ENCODE measurements around the gene GADD45A.

GADD45A gene

GRCh38 chr1:67648582-67649326 is 36.2 kb upstream of the GADD45A start:
- no peak for TF ChIP-seq CTCF (IDR thresholded peaks at IDR 0.05; ENCODE audit: insufficient read depth, low read length, poor library complexity, severe bottlenecking)
- TF ChIP-seq EZH2phosphoT487 (conservative IDR thresholded peaks at IDR 0.05; ENCODE audit: low read length) = no peak
- H3K36me3 ChIP-seq (ENCODE audit: low read length) = no peaks in the 10 kb centered on the region
- no peak overlapping the region for H2AFZ ChIP-seq (ENCODE audit: low read depth, low read length, severe bottlenecking)

DNA sequence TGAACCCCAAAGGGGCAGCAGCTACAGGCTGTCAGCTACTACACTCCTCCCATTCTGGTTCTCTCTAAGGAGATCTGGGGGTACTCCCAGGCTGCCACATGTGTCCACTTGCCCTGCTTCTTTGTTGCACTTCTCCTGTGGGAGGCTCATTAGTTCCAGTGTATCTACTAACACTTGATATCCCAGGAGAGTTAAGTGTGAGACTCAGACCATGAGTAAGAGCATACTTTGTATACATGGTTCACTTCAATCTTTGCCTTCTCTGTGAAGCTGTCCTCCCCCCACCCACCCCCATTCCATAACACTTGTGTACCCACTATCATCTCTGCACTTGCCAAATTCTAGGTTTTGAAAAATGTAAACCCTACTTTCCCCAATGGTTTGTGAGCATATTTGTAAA is 34.9 kb upstream of the GADD45A start:
- Histone ChIP-seq H3K9me2 (replicated peaks; ENCODE audit: insufficient read depth, low read length) (no peaks in the 10 kb centered on the region), H3K4me3 (ENCODE audit: insufficient read depth, low read length, poor library complexity, severe bottlenecking) (no peak overlapping the region), H3K9ac (ENCODE audit: low read length) (no peak overlapping the region), H3K9me3 (ENCODE audit: insufficient read depth, low read length) (no peaks in the 10 kb centered on the region), H4K20me1 (ENCODE audit: low read depth, low read length) (no peaks in the 10 kb centered on the region), H3K27ac (ENCODE audit: low read depth, low read length) (no peak overlapping the region), H3K36me3 (ENCODE audit: low read length) (no peaks in the 10 kb centered on the region), H3K4me2 (ENCODE audit: low read depth, low read length, poor library complexity, severe bottlenecking) (no peak overlapping the region), H3F3A (ENCODE audit: insufficient read depth) (no peaks in the 10 kb centered on the region), H2AFZ (ENCODE audit: low read depth, low read length, severe bottlenecking) (no peak overlapping the region), H3K27me3 (ENCODE audit: low read length) (no peaks in the 10 kb centered on the region), H3K79me2 (ENCODE audit: insufficient read depth, low read length) (no peaks in the 10 kb centered on the region)
- TF ChIP-seq EZH2phosphoT487 (conservative IDR thresholded peaks at IDR 0.05; ENCODE audit: low read length) = no peak
- TF ChIP-seq CTCF (IDR thresholded peaks at IDR 0.05; ENCODE audit: insufficient read depth, low read length, poor library complexity, severe bottlenecking) = no peak

More at GRCh38 chr1:67648582-67649326, 36.2 kb upstream of the GADD45A start:
- no peaks in the 10 kb centered on the region for H3K9me2 ChIP-seq (replicated peaks; ENCODE audit: insufficient read depth, low read length)
- no peaks in the 10 kb centered on the region for H3F3A ChIP-seq (ENCODE audit: insufficient read depth)
- no peak overlapping the region for H3K4me2 ChIP-seq (ENCODE audit: low read depth, low read length, poor library complexity, severe bottlenecking)
- no peak overlapping the region for H3K4me3 ChIP-seq (ENCODE audit: insufficient read depth, low read length, poor library complexity, severe bottlenecking)
- H3K9me3 ChIP-seq (ENCODE audit: insufficient read depth, low read length) = no peaks in the 10 kb centered on the region
- H3K27ac ChIP-seq (ENCODE audit: low read depth, low read length) = no peak overlapping the region
- H3K27me3 ChIP-seq (ENCODE audit: low read length) = no peaks in the 10 kb centered on the region
- H3K79me2 ChIP-seq (ENCODE audit: insufficient read depth, low read length) = no peaks in the 10 kb centered on the region
- no peaks in the 10 kb centered on the region for H4K20me1 ChIP-seq (ENCODE audit: low read depth, low read length)
- no peak overlapping the region for H3K9ac ChIP-seq (ENCODE audit: low read length)

DNA sequence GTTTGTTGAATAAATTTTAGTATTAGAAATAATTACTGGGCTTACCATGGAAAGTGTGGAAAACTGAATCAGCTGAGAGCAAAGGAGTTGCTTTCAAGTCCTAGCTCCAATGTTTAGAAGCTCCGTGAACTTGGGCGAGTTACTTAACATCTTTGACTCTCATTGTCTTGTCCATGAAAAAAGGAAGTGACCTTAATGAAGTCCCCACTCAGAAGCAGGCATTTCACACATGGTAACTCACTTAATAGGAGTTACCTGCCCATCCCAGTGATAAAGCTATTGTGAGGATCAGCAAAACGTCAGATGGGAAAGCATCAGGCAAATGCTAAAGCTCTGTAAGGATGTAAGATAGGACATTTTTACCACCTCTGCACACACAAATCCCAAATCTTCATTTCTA is 34.0 kb upstream of the GADD45A start:
- TF ChIP-seq EZH2phosphoT487 (conservative IDR thresholded peaks at IDR 0.05; ENCODE audit: low read length) (no peak), CTCF (IDR thresholded peaks at IDR 0.05; ENCODE audit: insufficient read depth, low read length, poor library complexity, severe bottlenecking) (no peak)
- H3K27me3 ChIP-seq (ENCODE audit: low read length) = no peaks in the 10 kb centered on the region
- H3F3A ChIP-seq (ENCODE audit: insufficient read depth) = no peaks in the 10 kb centered on the region
- no peak overlapping the region for H2AFZ ChIP-seq (ENCODE audit: low read depth, low read length, severe bottlenecking)
- H3K4me3 ChIP-seq (ENCODE audit: insufficient read depth, low read length, poor library complexity, severe bottlenecking) = no peak overlapping the region
- H3K9me3 ChIP-seq (ENCODE audit: insufficient read depth, low read length) = no peaks in the 10 kb centered on the region
- no peaks in the 10 kb centered on the region for H3K79me2 ChIP-seq (ENCODE audit: insufficient read depth, low read length)
- no peak overlapping the region for H3K4me2 ChIP-seq (ENCODE audit: low read depth, low read length, poor library complexity, severe bottlenecking)
- no peaks in the 10 kb centered on the region for H3K36me3 ChIP-seq (ENCODE audit: low read length)
- no peak overlapping the region for H3K9ac ChIP-seq (ENCODE audit: low read length)
- H3K9me2 ChIP-seq (replicated peaks; ENCODE audit: insufficient read depth, low read length) = no peaks in the 10 kb centered on the region
- no peaks in the 10 kb centered on the region for H4K20me1 ChIP-seq (ENCODE audit: low read depth, low read length)
- no peak overlapping the region for H3K27ac ChIP-seq (ENCODE audit: low read depth, low read length)

All from SU-DHL-6 (cell line).